WTC11 (cell line): ENCODE data around the gene PABPC1L2B.
"Not testable (repeated sequence)": the region's sequence is repeated elsewhere in the genome, so short reads cannot be mapped to it uniquely, and the experiment has no call there.

Source experiments
- TEAD1 ChIP-seq: sonication (generic); formaldehyde crosslinking; IDR thresholded peaks from 2 replicates; pipeline ENCODE4 v1.8.0; 2022; ENCODE audit warnings: mild to moderate bottlenecking, missing genetic modification reagents
- TF ChIP-seq, protein P1 (sequence below): fragments of 200-600 bp; IDR thresholded peaks from 2 replicates; pipeline ENCODE4 v1.8.0; 2022; ENCODE audit warnings: antibody characterized with exemption

DNA sequence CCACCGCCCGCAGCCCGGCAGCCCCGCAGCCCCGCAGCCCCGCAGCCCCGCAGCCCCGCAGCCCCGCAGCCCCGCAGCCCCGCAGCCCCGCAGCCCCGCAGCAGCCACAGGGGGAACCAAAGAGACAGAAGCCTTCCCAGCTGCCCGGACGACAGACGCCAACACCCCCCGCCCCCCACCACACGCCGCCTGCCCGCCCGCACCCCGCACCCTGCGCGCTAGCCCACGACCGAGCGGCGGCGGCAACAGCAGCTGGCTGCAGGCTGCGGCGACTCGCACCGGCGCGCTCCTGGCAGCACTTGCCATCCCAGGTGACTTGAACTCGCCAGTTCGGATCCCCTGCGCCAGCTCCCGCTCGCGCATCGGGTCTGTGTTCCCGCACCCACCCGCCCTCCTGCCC is at the start of gene PABPC1L2B:
- TF ChIP-seq, protein P1, sequence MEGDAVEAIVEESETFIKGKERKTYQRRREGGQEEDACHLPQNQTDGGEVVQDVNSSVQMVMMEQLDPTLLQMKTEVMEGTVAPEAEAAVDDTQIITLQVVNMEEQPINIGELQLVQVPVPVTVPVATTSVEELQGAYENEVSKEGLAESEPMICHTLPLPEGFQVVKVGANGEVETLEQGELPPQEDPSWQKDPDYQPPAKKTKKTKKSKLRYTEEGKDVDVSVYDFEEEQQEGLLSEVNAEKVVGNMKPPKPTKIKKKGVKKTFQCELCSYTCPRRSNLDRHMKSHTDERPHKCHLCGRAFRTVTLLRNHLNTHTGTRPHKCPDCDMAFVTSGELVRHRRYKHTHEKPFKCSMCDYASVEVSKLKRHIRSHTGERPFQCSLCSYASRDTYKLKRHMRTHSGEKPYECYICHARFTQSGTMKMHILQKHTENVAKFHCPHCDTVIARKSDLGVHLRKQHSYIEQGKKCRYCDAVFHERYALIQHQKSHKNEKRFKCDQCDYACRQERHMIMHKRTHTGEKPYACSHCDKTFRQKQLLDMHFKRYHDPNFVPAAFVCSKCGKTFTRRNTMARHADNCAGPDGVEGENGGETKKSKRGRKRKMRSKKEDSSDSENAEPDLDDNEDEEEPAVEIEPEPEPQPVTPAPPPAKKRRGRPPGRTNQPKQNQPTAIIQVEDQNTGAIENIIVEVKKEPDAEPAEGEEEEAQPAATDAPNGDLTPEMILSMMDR: not testable (repeated sequence)
- TF ChIP-seq TEAD1 (CRISPR knock-in tag): not testable (repeated sequence)
